Body of pancreas (tissue), 4 donors: ENCODE measurements around the gene TMEM127.

ENCODE experiments used
- CTCF ChIP-seq, 7 experiments: fragments of 450-650 bp in 4 of 7; fragments of 200-600 bp in 3 of 7; sonication (generic) in 3 of 7; IDR thresholded peaks; one replicate each; pipeline ENCODE4 v1.5.1; 2016 to 2019; ENCODE audit warnings: antibody characterized with exemption in 7 of 7
- POLR2A ChIP-seq, 3 donors: fragments of 450-650 bp; IDR thresholded peaks; one replicate each; pipeline ENCODE4 v1.6.1; 2016; ENCODE audit warnings: antibody characterized with exemption in 3 of 3, mild to moderate bottlenecking in 2 of 3

DNA sequence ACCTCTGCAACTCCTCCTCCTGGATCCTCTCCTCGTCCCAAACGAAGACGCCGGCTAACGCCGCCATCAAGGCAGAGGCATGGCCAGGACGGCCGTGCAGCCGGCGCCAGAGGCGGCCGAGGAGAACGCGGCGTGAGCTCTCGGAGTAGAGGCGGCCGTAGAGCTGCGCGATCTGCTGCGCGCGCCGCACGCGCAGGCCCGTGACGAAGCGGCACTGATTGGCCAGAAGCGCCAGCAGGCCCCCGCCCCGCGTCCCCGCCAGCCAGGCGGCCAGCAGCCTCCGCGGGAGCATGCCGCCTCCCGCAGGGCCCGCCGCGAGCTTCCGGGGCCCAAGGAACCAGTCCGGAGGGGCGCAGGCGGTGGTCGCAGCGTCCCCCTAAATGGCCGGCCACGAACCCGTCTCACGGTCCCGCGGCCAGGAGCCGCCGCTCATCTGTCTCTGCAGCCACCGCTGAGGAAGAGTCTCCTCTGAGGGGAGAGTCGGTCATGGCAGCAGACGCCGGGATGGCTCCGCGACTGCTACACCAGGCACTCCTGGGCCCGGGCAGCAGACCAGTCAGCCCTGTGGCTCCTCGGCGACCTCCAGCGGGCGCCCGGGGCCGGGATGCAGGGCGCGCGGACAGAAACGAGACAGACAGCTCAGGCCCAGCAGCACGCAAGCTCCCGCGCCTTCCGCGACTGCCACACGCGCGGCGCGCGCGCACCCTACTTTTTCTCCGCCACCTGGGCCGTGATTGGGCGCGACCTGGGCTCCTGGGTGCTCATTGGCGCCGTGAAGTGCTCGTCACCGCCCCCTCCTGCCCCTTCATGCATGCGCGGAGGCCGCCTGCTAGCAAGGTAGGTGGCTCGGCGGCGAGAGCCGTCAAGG lies 57.4 kb downstream of the TMEM127 start, which contains the start of gene STARD7:
- TF ChIP-seq CTCF (IDR thresholded peaks at IDR 0.05) (peak in 4 of 7 experiments; percentile 12 to 29 (median 24)), POLR2A (IDR thresholded peaks at IDR 0.05) (peak; percentile 93 to 98 (median 98))
